DOHH2 (cell line): Measurements from ENCODE around the gene HPCA.

Experiments
- H3F3A ChIP-seq: fragments of 200-600 bp; sonication (generic), shearing (Covaris generic); 2 replicates; pipeline ENCODE4 v1.6.0; 2016; ENCODE audit warnings: antibody characterized with exemption, mild to moderate bottlenecking; ENCODE audit not compliant: control insufficient read depth, insufficient read depth
- H3K27ac ChIP-seq: fragments of 200-600 bp; sonication (generic); 2 replicates; pipeline ENCODE4 v1.5.1; 2014; ENCODE audit warnings: low read depth, mild to moderate bottlenecking, low read length, moderate library complexity
- H3K27me3 ChIP-seq: fragments of 200-600 bp; sonication (generic); 2 replicates; pipeline ENCODE4 v1.6.1; 2014; ENCODE audit warnings: mild to moderate bottlenecking, low read length, mixed read lengths; ENCODE audit not compliant: control insufficient read depth
- H3K36me3 ChIP-seq: fragments of 200-600 bp; sonication (generic); 2 replicates; pipeline ENCODE4 v1.6.1; 2014; ENCODE audit warnings: mild to moderate bottlenecking, low read length, moderate library complexity, mixed read lengths; ENCODE audit not compliant: control insufficient read depth
- H3K4me1 ChIP-seq: fragments of 200-600 bp; sonication (generic); 2 replicates; pipeline ENCODE4 v1.6.1; 2014; ENCODE audit warnings: mild to moderate bottlenecking, low read length, mixed read lengths; ENCODE audit not compliant: control insufficient read depth
- H3K4me2 ChIP-seq: fragments of 200-600 bp; sonication (generic); 2 replicates; pipeline ENCODE4 v1.6.0; 2014; ENCODE audit warnings: mild to moderate bottlenecking, low read length, moderate library complexity
- H3K4me3 ChIP-seq: fragments of 200-600 bp; sonication (generic); 2 replicates; pipeline ENCODE4 v1.5.1; 2014; ENCODE audit warnings: mild to moderate bottlenecking, low read length, mixed read lengths
- H3K79me2 ChIP-seq: fragments of 200-600 bp; sonication (generic); 2 replicates; pipeline ENCODE4 v1.6.1; 2014; ENCODE audit warnings: mild to moderate bottlenecking, low read length, mixed read lengths; ENCODE audit not compliant: control insufficient read depth
- H3K9me2 ChIP-seq: fragments of 200-600 bp; sonication (generic); replicated peaks from 2 replicates; pipeline ENCODE4 v1.6.1; 2014; ENCODE audit warnings: mild to moderate bottlenecking, low read length, mixed read lengths; ENCODE audit not compliant: control insufficient read depth
- H3K9me3 ChIP-seq: fragments of 200-600 bp; sonication (generic); 2 replicates; pipeline ENCODE4 v1.6.1; 2014; ENCODE audit warnings: antibody characterized with exemption, low read length, mixed read lengths; ENCODE audit not compliant: control insufficient read depth, insufficient read depth
- H4K20me1 ChIP-seq: fragments of 200-600 bp; sonication (generic); 2 replicates; pipeline ENCODE4 v1.6.0; 2014; ENCODE audit warnings: low read depth, mild to moderate bottlenecking, antibody characterized with exemption, low read length, moderate library complexity; ENCODE audit not compliant: control insufficient read depth, insufficient read depth
- CTCF ChIP-seq: fragments of 200-600 bp; sonication (generic); IDR thresholded peaks from one replicate; pipeline ENCODE4 v1.5.1; 2014; ENCODE audit warnings: antibody characterized with exemption, mild to moderate bottlenecking, low read depth, low read length; ENCODE audit not compliant: poor library complexity, severe bottlenecking
- EZH2phosphoT487 ChIP-seq: fragments of 200-600 bp; sonication (generic); IDR thresholded peaks from 2 replicates; pipeline ENCODE4 v1.6.1; 2017; ENCODE audit warnings: borderline replicate concordance, mild to moderate bottlenecking, antibody characterized with exemption, low read length, moderate library complexity, mixed read lengths

HPCA gene

GRCh38 chr1:32891241-32891570, 4.9 kb downstream of the HPCA start:
- Histone ChIP-seq H3K27ac (no peak overlapping the region), H3K36me3 (no peaks in the 10 kb centered on the region), H3K4me3 (no peak overlapping the region), H4K20me1 (no peaks in the 10 kb centered on the region), H3F3A (no peaks in the 10 kb centered on the region), H3K9me2 (no peaks in the 10 kb centered on the region), H3K4me1 (no peaks in the 10 kb centered on the region), H3K9me3 (no peaks in the 10 kb centered on the region), H3K27me3 (peaks cover 13% of the 10 kb centered on the region; the same call in 1 of the 2 replicates), H3K4me2 (no peak overlapping the region), H3K79me2 (no peaks in the 10 kb centered on the region)
- TF ChIP-seq EZH2phosphoT487 (no peak), CTCF (no peak)

- H3K9me2 ChIP-seq = no peaks in the 10 kb centered on the region
- H3F3A ChIP-seq = no peaks in the 10 kb centered on the region
- H4K20me1 ChIP-seq = no peaks in the 10 kb centered on the region
- H3K36me3 ChIP-seq = no peaks in the 10 kb centered on the region
- H3K9me3 ChIP-seq = no peaks in the 10 kb centered on the region
- no peak for TF ChIP-seq EZH2phosphoT487
- no peak for TF ChIP-seq CTCF
- H3K27me3 ChIP-seq = peaks cover 16% of the 10 kb centered on the region; the same call in 1 of the 2 replicates
- H3K4me3 ChIP-seq = no peak overlapping the region
- no peaks in the 10 kb centered on the region for H3K4me1 ChIP-seq
- no peaks in the 10 kb centered on the region for H3K79me2 ChIP-seq
- no peak overlapping the region for H3K27ac ChIP-seq
- no peak overlapping the region for H3K4me2 ChIP-seq
These were observed 5.3 kb downstream of the HPCA start for GRCh38 chr1:32891630-32892029.

- no peaks in the 10 kb centered on the region for H3K36me3 ChIP-seq
These were observed 6.3 kb downstream of the HPCA start for GRCh38 chr1:32892368-32893197.

More at GRCh38 chr1:32892368-32893197, 6.3 kb downstream of the HPCA start:
- no peaks in the 10 kb centered on the region for H3K4me1 ChIP-seq
- no peaks in the 10 kb centered on the region for H3K79me2 ChIP-seq
- no peak overlapping the region for H3K27ac ChIP-seq
- H4K20me1 ChIP-seq = no peaks in the 10 kb centered on the region
- H3K9me3 ChIP-seq = no peaks in the 10 kb centered on the region
- no peaks in the 10 kb centered on the region for H3F3A ChIP-seq
- no peaks in the 10 kb centered on the region for H3K9me2 ChIP-seq
- H3K4me2 ChIP-seq = no peak overlapping the region
- no peak overlapping the region for H3K4me3 ChIP-seq
- TF ChIP-seq EZH2phosphoT487 (no peak), CTCF (no peak)
- H3K27me3 ChIP-seq = peaks cover 18% of the 10 kb centered on the region; the same call in 1 of the 2 replicates
